Cerebellar nuclear complex (tissue), 1 donor: ENCODE measurements around the gene PATJ.

Experiments
- DNase-seq, 2 experiments: peaks; one replicate each; lab custom pipeline; 2025; lab: John Stamatoyannopoulos, UW

The PATJ gene

GRCh38 chr1:62054188-62054587 is 311.9 kb downstream of the PATJ start:
- DNase-seq = no peak

- DNase-seq = no peak
Measured at GRCh38 chr1:62057230-62057629, 314.9 kb downstream of the PATJ start.

GRCh38 chr1:62057641-62058290 is 315.5 kb downstream of the PATJ start:
- DNase-seq = no peak

- DNase-seq = no peak
Measured at GRCh38 chr1:62058956-62059355, 316.7 kb downstream of the PATJ start.

GRCh38 chr1:62062087-62062486 is 319.8 kb downstream of the PATJ start:
- no peak for DNase-seq

GRCh38 chr1:62064829-62065407 is 322.6 kb downstream of the PATJ start:
- DNase-seq = no peak

- no peak for DNase-seq
Measured at GRCh38 chr1:62066713-62067112, 324.4 kb downstream of the PATJ start.

GRCh38 chr1:62068416-62068843 is 326.1 kb downstream of the PATJ start:
- peak; percentile 13 to 72 for DNase-seq

GRCh38 chr1:62068978-62069377 is 326.7 kb downstream of the PATJ start:
- peak; percentile 77 to 85 for DNase-seq

- peak in 1 of 2 experiments; percentile 25 for DNase-seq
Measured at GRCh38 chr1:62070384-62071011, 328.2 kb downstream of the PATJ start.

GRCh38 chr1:62071695-62072094 is 329.4 kb downstream of the PATJ start:
- DNase-seq = no peak

GRCh38 chr1:62076286-62076685 is 334.0 kb downstream of the PATJ start:
- DNase-seq = no peak

GRCh38 chr1:62077821-62078220 is 335.5 kb downstream of the PATJ start:
- DNase-seq = no peak

GRCh38 chr1:62082456-62083363 is 340.4 kb downstream of the PATJ start:
- DNase-seq = no peak

GRCh38 chr1:62084310-62084890 is 342.1 kb downstream of the PATJ start:
- no peak for DNase-seq

- no peak for DNase-seq
Measured at GRCh38 chr1:62088439-62088838, 346.2 kb downstream of the PATJ start.

GRCh38 chr1:62089570-62089969 is 347.3 kb downstream of the PATJ start:
- DNase-seq = no peak

- DNase-seq = no peak
Measured at GRCh38 chr1:62090016-62090415, 347.7 kb downstream of the PATJ start.

- DNase-seq = no peak
Measured at GRCh38 chr1:62092110-62092509, 349.8 kb downstream of the PATJ start.

- DNase-seq = no peak
Measured at GRCh38 chr1:62093261-62093660, 351.0 kb downstream of the PATJ start.

GRCh38 chr1:62097464-62097863 is 355.2 kb downstream of the PATJ start:
- no peak for DNase-seq

- DNase-seq = no peak
Measured at GRCh38 chr1:62100442-62100841, 358.2 kb downstream of the PATJ start.
